Measurements from ENCODE around the gene SLC2A8. TPM values are rescaled to one million over a fixed set of nuclear protein-coding genes. Genes with fewer than 3 reads are reported as not detected.

Gene SLC2A8
- total RNA-seq, 1 donor from 2014 or later = 27.5 TPM

- TF ChIP-seq, protein P1, sequence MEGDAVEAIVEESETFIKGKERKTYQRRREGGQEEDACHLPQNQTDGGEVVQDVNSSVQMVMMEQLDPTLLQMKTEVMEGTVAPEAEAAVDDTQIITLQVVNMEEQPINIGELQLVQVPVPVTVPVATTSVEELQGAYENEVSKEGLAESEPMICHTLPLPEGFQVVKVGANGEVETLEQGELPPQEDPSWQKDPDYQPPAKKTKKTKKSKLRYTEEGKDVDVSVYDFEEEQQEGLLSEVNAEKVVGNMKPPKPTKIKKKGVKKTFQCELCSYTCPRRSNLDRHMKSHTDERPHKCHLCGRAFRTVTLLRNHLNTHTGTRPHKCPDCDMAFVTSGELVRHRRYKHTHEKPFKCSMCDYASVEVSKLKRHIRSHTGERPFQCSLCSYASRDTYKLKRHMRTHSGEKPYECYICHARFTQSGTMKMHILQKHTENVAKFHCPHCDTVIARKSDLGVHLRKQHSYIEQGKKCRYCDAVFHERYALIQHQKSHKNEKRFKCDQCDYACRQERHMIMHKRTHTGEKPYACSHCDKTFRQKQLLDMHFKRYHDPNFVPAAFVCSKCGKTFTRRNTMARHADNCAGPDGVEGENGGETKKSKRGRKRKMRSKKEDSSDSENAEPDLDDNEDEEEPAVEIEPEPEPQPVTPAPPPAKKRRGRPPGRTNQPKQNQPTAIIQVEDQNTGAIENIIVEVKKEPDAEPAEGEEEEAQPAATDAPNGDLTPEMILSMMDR (IDR thresholded peaks at IDR 0.05; ENCODE audit: insufficient read depth, low read length, poor library complexity, severe bottlenecking) = no peak
- H3K27me3 ChIP-seq (ENCODE audit: control insufficient read depth, insufficient read depth, low read length) = no peaks in the 10 kb centered on the region
- peak within 1 kb of the TSS; percentile 90 for H3K4me3 ChIP-seq (ENCODE audit: low read depth, low read length)
- peak; percentile 69 for DNase-seq (ENCODE audit: low read depth)
- H3K36me3 ChIP-seq (ENCODE audit: control insufficient read depth, insufficient read depth, low read length) = no peaks in the 10 kb centered on the region
These were observed 27.1 kb downstream of the SLC2A8 start, which contains the start of gene ZNF79 for GRCh38 chr9:127423934-127424675. Gene ZNF79, plus strand, starts transcription at chr9:127424382. Its CDS starts 406 bp downstream, at chr9:127424788.

DNA sequence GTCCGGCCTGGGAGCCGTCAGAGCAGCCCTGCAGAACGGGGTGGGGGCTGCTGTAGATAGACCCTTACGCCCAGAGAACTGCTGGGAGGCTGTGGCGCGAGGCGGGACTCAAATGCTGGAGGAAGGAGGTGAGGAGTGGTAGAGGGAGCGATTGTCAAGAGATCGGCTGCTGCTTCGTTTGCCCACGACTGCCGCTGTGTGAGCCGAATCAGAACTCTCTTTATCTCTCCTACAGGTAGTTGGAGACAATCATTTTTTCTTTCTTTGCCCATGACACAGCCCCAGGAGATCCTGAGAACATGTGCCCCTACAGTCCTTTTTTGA lies 27.7 kb downstream of the SLC2A8 start:
- Histone ChIP-seq H3K36me3 (ENCODE audit: control insufficient read depth, insufficient read depth, low read length) (no peaks in the 10 kb centered on the region), H3K27me3 (ENCODE audit: control insufficient read depth, insufficient read depth, low read length) (no peaks in the 10 kb centered on the region), H3K4me3 (ENCODE audit: low read depth, low read length) (peak overlapping the region; percentile 90)
- DNase-seq (ENCODE audit: low read depth) = no peak
- TF ChIP-seq, protein P1 (IDR thresholded peaks at IDR 0.05; ENCODE audit: insufficient read depth, low read length, poor library complexity, severe bottlenecking) = no peak

- H3K4me3 ChIP-seq (ENCODE audit: low read depth, low read length) = no peak overlapping the region
- H3K36me3 ChIP-seq (ENCODE audit: control insufficient read depth, insufficient read depth, low read length) = no peaks in the 10 kb centered on the region
- DNase-seq (ENCODE audit: low read depth) = no peak
- TF ChIP-seq, protein P1 (IDR thresholded peaks at IDR 0.05; ENCODE audit: insufficient read depth, low read length, poor library complexity, severe bottlenecking) = no peak
- no peaks in the 10 kb centered on the region for H3K27me3 ChIP-seq (ENCODE audit: control insufficient read depth, insufficient read depth, low read length)
These were observed 29.8 kb downstream of the SLC2A8 start for GRCh38 chr9:127426756-127427155.

GRCh38 chr9:127428348-127428747 lies 31.4 kb downstream of the SLC2A8 start:
- Histone ChIP-seq H3K27me3 (ENCODE audit: control insufficient read depth, insufficient read depth, low read length) (no peaks in the 10 kb centered on the region), H3K36me3 (ENCODE audit: control insufficient read depth, insufficient read depth, low read length) (no peaks in the 10 kb centered on the region), H3K4me3 (ENCODE audit: low read depth, low read length) (no peak overlapping the region)
- TF ChIP-seq, protein P1 (IDR thresholded peaks at IDR 0.05; ENCODE audit: insufficient read depth, low read length, poor library complexity, severe bottlenecking) = no peak
- no peak for DNase-seq (ENCODE audit: low read depth)

DNA sequence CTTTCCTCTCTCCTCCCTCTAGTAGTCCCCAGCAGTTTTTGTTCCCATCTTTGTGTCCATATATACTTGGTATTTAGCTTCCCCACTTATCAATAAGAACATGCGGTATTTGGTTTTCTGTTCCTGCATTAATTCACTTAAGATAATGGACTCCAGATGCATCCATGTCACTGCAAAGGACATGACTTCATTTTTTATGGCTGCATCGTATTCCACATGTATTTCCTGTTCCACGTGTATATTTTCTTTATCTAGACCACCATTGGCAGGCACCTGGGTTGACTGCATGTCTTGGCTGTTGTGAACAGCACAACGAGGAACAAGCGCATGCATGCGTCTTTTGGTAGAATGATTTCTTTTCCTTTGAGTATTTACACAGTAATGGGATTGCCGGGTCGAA lies 33.4 kb downstream of the SLC2A8 start:
- no peak overlapping the region for H3K4me3 ChIP-seq (ENCODE audit: low read depth, low read length)
- DNase-seq (ENCODE audit: low read depth) = no peak
- TF ChIP-seq, protein P1 (IDR thresholded peaks at IDR 0.05; ENCODE audit: insufficient read depth, low read length, poor library complexity, severe bottlenecking) = no peak
- peaks cover 4% of the 10 kb centered on the region for H3K36me3 ChIP-seq (ENCODE audit: control insufficient read depth, insufficient read depth, low read length)
- H3K27me3 ChIP-seq (ENCODE audit: control insufficient read depth, insufficient read depth, low read length) = no peaks in the 10 kb centered on the region
